GM18517 (cell line): Measurements from ENCODE around the gene PIGU.
"Not testable (repeated sequence)": the region's sequence is repeated elsewhere in the genome, so short reads cannot be mapped to it uniquely, and the experiment has no call there.

Experiments
- ATAC-seq: cut with Tn5 transposase; IDR thresholded peaks from one replicate; pipeline ENCODE4 v1.9.1; 2021; ENCODE audit warnings: mild to moderate bottlenecking, moderate library complexity; ENCODE audit not compliant: unreplicated experiment

Gene PIGU

DNA sequence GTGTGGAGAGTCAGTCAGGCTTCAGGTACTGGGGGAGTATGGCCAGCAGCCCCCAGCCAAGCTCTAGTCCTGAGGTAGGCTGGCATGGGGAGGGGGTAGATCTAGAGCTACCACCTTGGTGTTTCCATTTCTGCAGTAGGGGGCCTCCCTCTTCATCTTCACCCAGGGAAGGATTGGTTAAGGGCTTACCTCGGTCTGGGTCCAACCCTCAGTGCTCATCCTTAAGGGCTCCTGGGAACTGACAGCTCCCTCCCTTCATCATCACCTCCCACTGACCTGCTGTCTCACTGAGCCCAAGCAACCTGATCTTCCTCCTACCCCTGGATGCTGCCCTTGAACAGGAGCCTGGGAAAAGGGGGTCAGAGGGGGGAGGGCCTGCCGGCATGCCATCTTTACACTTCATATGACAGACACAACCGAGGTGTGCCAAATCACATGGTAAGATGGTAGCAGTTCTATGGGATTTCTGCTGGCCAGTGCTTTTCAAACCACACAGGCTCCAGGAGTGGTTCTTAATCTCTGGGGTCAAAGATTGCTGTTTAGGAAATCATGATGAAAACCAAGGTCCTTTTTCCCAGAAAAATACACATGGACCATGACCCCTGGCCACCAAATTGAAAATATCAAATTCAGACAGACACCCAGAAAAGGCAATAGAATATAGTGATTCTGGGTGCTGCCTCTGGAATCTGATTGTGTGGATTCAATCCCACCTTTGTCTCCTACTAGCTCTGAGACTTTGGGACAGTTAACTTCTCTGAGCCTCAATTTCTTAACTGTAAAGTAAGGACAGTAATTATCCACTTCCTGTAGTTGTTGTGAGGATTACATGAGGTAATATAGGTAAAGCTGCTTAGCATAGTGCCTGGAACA lies 30.3 kb upstream of the PIGU start:
- ATAC-seq, result no peak

DNA sequence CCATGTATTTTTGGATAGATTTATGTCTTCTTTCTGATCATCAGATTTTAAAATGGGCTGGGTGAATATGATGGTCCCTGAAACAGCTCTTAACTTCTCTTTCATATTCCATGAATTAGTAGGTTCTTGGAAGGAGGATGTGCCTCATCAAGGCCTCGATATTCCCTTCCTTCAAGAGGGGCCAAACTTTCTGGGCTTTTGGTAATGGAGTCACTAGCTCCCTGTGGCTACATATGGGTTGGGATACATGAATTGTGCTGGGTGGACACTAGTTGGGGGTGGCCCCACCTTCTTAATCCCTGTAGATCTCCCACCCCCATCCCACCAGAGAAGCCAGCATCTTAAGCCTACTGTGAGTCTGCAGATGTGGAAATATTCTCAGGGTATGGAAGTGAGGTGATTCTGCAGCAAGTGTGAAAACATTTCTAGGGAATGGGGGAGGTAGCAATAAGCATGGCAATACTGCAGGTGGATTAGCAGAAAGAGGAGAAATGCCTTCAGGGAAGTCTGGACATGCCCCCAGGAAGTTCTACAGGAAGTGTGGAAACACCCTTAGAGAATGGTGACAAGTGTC lies 29.5 kb upstream of the PIGU start:
- ATAC-seq, result no peak

DNA sequence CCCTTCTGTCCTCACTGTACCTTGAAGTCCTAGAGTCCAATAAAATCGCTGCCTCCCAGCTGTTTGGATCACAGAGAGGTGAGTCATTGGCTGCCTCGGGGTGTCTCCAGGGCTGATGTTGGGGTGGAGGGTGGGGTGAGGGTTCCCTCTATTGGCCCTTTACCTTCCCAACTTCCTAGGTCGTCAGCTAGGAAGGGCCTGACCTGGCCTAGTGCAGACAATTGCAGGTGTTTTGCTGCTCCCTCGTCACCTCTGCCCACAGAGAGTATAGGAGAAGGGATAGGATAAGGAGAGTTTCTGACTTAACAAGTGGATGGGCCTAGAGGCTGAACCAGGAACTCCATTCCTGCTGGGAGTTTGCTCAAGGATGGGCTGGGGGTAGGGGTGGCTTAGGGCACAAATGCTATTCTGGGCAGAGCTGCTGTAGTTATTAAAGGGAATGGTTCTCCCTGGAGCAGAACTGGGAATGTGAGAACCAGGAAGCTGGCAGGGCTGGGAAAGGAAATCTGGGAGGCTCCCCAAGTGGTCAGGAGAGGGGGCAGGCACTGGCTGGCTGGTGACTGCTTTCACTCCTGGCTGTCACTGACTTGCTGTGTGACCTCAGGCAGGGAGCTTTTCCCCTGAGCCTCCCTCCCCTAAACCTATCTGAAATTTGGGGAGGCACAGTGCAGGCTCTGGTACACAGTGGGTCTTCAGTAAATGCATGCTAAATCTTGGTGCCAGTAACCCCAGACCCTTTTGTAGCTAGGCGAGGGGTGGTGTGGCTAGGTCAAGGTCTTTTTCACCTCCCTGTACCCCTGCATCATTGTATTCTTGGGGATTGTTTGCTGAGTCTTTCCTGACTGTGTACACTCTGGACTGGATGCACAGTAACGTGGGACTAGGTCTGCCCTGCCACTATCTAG lies 28.8 kb upstream of the PIGU start:
- no peak for ATAC-seq

DNA sequence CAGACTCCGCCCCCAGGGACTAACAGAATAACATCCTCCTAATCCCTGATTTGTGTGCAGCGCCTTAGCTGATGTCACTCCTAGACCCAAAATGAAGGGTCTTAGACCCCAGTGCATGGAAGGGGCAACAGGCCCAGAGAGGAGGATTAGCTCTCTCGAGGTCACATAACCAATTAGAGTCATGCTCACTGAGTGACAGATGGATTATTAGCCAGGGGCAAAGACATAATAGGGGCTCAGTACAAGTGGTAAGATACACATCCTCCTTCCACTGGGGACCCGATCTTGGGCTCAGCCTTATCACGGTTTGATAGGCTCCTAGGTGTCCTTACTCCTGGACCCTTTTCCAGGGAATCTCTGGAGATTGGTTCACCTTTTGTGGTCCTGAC lies 28.1 kb upstream of the PIGU start:
- ATAC-seq, result no peak

DNA sequence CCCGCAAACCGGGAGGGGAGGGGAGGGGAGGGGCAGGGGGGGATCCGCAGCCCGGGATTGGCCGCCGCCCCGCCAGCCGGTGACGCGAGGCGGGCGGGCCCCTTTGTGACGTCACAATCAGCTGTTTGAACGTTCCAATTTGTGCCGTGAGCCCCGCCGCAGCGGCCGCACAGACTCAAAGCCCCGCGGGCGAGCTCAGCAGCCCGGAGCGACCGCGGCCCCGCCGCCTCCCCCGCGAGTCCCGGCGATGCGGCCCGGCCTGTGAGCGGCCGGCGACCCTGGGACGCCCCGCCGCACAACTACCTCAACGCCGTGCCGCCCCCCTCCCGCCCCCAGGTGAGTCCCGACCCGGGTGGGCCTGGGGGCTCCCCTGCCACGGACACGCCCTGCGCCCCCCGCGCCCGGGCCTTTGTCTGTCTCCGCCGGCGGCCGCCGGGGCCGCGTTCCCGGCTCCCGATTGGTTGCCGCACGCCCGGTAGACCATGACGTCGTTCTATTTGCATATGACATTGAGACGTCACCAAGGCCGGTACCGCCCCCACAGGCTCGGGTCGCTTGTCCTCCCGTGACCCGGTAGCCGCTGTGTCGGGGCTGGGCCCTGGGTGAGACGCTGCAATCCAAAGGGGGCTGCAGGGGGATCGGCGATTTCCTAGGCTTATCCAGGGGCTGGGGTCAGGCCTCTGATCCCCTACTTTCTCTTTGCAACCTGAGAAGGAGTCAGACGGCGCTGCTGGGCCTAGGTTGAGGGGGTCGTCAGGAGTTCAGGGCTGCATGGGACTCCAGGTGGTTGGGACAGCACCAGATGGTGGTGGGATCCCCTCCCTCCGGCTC lies 27.5 kb upstream of the PIGU start, which contains the start of gene TP53INP2:
TSS of gene TP53INP2 (plus strand) at position 168 of the 831 bp plus-strand sequence. CDS start 4,396 bp downstream, outside the sequence.
- ATAC-seq, result peak; percentile 43

DNA sequence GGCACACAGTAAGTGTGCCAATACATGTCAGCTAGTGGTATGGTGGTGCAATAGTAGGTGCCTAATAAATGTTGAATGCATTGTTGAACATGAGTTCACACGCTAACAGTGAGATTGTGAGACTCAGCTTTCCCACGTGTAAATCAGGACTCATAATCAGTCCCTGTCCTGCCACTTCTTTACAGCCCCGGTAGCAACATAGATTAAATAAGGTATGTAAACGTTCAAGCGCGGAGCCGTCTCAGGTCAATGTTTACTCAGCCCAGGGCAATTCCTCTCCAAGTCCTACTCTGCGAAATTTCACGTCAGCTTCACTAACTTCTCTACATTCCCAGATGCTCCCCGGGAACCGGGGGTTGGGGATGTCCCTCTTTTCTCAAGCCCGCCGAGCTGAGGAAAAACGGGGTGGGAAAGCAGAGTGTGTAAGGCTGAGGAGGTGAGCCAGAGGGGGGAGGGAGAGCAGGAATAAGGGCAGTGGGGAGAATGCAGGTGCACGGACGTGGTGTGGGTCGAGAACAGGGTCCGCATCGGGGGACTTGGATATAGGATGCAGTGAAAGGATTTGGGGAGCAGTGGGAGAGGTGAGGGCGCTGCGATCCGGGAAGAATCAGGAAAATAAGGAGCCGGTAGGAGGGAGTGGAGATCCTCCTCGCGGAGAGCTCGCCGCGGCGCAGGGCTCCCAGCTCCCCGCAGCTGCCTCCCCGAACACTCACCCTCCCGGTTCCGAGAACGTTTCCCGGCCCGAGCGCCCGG lies 26.7 kb upstream of the PIGU start:
- ATAC-seq, result no peak

DNA sequence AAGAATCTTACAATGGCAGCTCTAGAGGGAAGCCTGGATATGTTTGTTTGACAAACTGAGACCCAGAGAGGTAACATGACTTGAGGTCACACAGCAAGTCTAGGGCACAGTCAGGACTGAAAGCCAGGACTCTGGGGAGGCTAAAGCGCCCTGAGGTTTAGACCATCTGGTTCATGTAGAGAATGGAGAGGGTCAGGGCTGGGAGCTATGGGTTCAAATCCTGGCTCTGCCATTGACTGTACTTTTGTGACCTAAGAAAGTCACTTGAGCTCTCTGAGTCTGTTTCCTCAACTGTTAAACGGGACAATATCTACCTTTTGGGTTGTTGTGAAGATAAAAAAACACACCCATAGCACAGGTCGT lies 26.1 kb upstream of the PIGU start:
- no peak for ATAC-seq

DNA sequence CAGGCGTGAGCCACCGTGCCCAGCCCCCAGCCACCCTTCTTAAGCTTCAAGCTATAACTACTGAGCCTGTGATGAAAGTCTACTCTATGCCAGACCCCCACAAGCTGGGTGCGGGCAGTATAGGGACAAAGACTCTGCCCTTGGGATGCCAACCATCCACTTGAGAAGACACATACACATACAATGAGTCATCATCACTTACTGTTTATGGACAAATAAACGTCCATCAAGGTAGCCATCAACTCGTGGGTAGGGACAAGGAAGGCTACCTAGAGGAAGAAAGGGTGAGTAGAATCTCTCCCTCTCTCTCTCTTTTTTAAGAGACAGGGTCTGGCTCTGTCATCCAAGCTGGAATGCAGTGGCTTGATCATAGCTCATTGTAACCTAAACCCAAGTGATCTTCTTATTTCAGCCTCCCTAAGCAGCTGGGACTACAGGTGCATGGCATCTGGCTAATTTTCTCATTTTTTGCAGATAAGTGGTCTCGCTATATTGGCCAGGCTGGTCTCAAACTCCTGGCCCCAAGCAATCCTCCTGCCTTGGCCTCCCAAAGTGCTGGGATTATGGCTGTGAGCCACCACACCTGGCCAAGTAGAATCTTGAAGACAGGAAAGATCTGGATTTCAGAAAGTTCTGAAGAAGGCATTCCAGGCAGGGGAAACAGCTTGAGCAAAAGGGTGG lies 24.7 kb upstream of the PIGU start:
- ATAC-seq, result no peak

DNA sequence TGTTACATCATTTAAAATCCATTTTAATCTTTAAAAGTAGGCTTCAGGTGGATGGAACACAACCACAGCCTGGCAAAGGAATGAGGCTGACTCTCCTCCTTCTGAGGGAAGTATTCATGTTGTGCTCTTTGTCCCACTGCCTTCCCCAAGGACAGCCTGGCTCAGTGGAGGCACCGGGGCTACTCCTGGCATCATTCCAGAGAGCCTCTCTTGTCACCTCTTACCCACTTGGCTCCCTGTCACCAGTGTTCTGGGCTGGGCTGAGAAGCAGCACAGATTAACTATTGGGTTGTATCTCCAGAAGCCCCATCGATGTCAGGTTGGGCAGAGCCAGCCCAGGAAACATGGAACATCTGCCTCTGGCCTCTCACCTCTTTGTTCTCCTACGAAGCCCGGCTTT lies 16.5 kb upstream of the PIGU start:
- no peak for ATAC-seq

DNA sequence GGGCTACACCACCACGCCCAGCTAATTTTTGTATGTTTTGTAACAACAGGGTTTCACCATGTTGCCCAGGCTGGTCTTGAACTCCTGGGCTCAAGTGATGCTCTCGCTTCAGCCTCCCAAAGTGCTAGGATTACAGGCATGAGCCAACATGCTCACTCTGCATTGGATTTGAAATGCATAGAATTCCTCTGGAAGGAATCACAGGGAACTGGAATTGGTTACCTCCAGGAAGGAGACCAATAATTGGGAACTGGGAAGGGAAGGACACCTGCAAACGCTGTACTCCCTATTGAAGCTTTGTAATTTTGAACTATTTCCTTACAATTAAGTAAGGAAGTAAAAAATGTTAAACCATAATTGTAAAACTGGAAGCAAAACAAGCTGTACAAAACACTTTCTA lies 14.9 kb upstream of the PIGU start:
- ATAC-seq, result no peak

DNA sequence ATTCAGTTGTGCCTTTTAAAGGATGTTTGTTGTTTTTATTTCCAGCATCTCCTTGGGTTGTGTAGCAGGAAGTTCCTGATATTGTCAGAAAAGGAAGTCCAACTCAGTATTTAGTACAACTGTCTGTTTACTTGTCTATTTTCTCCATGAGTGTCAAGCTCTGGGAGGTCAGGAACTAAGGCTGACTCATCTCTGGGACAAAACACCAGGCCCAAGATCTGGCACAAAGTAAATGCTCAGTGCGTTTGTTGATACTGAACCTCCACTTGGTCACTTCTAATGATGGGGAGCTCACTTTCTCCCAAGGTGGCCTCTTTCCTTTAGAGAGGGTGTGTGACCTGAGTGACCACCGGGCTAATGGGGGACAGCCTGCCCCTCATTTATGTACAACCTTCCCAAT lies 12.6 kb upstream of the PIGU start:
- ATAC-seq, result no peak

DNA sequence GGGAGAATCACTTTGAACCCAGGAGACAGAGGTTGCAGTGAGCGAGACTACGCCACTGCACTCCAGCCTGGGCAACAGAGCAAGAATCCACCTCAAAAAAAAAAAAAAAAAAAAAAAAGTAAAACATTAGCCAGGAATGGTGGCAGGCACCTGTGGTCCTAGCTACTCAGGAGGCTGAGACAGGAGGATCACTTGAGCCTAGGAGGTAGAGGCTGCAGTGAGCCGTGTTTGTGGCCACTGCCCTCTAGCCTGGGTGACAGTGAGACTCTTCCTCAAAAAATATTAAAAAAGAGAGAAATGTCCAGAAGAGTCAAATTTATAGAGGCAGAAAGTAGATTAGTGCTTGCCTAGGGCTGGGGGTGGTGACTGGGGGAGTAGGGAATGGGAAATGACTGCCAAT lies 6.8 kb upstream of the PIGU start:
- ATAC-seq, result no peak

DNA sequence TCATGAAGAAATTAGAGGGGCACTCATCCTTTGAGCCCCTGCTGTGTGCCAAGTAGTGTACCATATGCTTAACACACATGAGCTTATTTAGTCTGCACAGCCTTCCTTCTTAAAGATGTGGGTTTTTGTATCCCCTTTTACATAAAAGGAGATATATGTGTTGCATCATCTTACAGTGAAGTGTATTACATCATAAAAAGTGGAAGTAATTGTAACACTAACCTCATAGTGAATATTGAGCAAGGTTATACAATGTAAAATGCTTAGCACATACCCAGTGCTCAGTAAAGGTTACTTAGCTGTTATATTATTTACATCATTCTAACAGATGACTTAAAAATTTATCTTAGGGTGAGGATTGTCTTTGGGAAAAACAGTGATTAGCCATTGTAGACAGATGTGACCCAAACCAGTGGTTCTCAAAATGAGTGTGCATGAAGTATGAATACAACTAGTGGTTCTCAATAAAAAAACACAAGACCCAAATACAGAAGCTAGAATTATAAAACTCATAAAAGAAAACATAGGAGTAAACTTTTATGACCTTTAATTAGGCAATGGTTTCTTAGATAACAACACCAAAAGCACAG lies 3.8 kb upstream of the PIGU start:
- no peak for ATAC-seq

DNA sequence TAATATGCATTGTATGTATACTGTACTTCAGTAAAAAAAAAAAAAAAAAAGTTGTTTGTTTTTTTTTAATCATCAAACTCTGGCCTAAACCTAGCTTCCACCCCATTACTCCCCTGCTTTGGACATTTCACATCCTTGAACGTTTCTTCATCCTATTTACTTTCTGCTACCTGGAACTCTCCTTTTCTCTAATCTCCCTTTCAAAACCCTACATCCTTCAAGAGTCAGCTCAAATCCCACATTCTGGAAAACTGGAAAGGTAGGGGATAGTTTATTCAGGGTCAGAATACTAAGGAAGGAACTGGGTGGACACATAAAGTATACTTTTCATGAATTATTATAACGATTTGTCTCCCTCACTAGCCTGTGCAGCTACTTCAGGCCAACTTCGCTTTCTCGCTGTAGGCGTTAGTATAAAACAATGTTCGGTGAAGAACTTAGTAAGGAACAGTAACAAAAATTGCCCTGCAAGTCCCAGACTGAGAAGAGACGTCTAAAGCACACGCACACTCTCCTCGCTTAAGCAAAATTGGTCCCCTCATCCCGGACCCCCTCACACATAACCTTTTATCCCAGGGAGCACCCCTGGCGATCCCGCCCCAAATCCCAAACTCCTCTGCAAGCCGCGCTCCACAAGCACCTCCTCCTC lies 775 bp downstream of the PIGU start:
- ATAC-seq, result no peak

DNA sequence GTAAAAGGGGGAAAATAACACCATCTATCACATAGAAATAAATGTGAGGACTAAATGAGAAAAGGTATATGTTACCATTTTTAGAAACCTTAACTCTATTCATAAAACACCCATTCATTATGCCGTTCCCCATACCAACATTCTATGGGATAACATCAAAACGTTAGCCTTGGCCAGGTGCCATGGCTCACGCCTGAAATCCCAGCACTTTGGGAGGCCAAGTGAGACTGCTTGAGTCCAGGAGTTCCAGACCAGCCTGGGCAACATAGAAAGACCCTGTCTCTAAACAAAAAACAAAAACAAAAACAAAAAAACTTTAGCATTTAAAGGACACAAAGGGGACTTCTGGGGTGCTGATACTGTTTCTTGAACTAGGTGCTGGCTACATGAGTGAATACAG lies 1.3 kb downstream of the PIGU start:
- ATAC-seq, result no peak

DNA sequence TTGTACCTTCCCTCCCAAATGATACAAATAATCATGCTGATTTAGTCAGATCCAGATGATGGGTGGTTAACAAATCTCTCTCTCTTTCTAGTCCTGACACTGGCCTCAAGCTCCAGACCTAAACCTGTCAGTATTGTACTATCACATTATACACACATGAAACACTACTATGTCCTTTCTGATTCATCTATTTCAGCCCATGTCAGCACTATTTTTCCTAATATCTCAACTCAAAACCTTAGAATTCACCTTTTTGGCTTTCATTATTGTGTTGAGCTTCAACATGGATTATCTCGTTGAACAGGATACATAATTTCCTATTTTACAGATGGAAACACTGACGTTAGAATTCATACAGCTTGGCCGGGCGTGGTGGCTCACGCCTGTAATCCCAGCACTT lies 3.5 kb downstream of the PIGU start:
- ATAC-seq, result no peak

DNA sequence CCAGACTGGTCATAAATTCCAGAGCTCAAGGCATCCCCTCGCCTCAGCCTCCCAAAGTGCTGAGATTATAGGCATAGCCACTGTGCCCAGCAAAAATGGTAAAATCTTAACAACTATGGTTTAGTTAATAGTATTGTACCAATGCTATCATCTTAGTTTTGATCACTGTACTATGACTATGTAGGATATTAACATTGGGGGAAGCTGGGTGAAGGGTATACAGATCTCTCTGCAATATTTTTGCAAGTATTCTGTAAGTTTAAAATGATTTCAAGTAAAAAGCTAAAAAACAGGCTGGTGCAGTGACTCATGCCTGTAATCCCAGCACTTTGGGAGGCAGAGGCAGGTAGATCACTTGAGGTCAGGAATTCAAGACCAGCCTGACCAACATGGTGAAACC lies 7.8 kb downstream of the PIGU start:
- no peak for ATAC-seq

DNA sequence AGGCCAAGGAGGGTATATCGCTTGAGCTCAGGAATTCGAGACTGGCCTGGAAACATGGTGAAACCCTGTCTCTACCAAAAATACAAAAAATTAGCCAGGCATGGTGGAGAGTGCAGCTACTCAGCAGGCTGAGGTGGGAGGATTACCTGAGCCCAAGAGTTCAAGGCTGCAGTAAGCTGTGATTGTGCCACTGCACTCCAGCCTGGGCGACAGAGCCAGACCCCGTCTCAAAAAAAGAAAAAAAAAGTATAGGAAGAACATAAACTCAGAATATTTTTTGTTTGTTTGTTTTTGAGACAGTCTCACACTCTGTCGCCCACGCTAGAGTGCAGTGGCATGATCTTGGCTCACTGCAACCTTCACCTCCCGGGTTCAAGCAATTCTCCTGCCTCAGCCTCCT lies 12.1 kb downstream of the PIGU start:
- not testable (repeated sequence) for ATAC-seq
